DOHH2 (cell line): ENCODE data around the gene ERFL.
A peak's percentile ranks its signal among the peaks of the same experiment; 100 is the strongest.

Experiments
- H3F3A ChIP-seq: fragments of 200-600 bp; sonication (generic), shearing (Covaris generic); 2 replicates; pipeline ENCODE4 v1.6.0; 2016; ENCODE audit warnings: antibody characterized with exemption, mild to moderate bottlenecking; ENCODE audit not compliant: control insufficient read depth, insufficient read depth
- H3K27ac ChIP-seq: fragments of 200-600 bp; sonication (generic); 2 replicates; pipeline ENCODE4 v1.5.1; 2014; ENCODE audit warnings: low read depth, mild to moderate bottlenecking, low read length, moderate library complexity
- H3K27me3 ChIP-seq: fragments of 200-600 bp; sonication (generic); 2 replicates; pipeline ENCODE4 v1.6.1; 2014; ENCODE audit warnings: mild to moderate bottlenecking, low read length, mixed read lengths; ENCODE audit not compliant: control insufficient read depth
- H3K36me3 ChIP-seq: fragments of 200-600 bp; sonication (generic); 2 replicates; pipeline ENCODE4 v1.6.1; 2014; ENCODE audit warnings: mild to moderate bottlenecking, low read length, moderate library complexity, mixed read lengths; ENCODE audit not compliant: control insufficient read depth
- H3K4me1 ChIP-seq: fragments of 200-600 bp; sonication (generic); 2 replicates; pipeline ENCODE4 v1.6.1; 2014; ENCODE audit warnings: mild to moderate bottlenecking, low read length, mixed read lengths; ENCODE audit not compliant: control insufficient read depth
- H3K4me2 ChIP-seq: fragments of 200-600 bp; sonication (generic); 2 replicates; pipeline ENCODE4 v1.6.0; 2014; ENCODE audit warnings: mild to moderate bottlenecking, low read length, moderate library complexity
- H3K4me3 ChIP-seq: fragments of 200-600 bp; sonication (generic); 2 replicates; pipeline ENCODE4 v1.5.1; 2014; ENCODE audit warnings: mild to moderate bottlenecking, low read length, mixed read lengths
- H3K79me2 ChIP-seq: fragments of 200-600 bp; sonication (generic); 2 replicates; pipeline ENCODE4 v1.6.1; 2014; ENCODE audit warnings: mild to moderate bottlenecking, low read length, mixed read lengths; ENCODE audit not compliant: control insufficient read depth
- H3K9me2 ChIP-seq: fragments of 200-600 bp; sonication (generic); replicated peaks from 2 replicates; pipeline ENCODE4 v1.6.1; 2014; ENCODE audit warnings: mild to moderate bottlenecking, low read length, mixed read lengths; ENCODE audit not compliant: control insufficient read depth
- H3K9me3 ChIP-seq: fragments of 200-600 bp; sonication (generic); 2 replicates; pipeline ENCODE4 v1.6.1; 2014; ENCODE audit warnings: antibody characterized with exemption, low read length, mixed read lengths; ENCODE audit not compliant: control insufficient read depth, insufficient read depth
- H4K20me1 ChIP-seq: fragments of 200-600 bp; sonication (generic); 2 replicates; pipeline ENCODE4 v1.6.0; 2014; ENCODE audit warnings: low read depth, mild to moderate bottlenecking, antibody characterized with exemption, low read length, moderate library complexity; ENCODE audit not compliant: control insufficient read depth, insufficient read depth
- EZH2phosphoT487 ChIP-seq: fragments of 200-600 bp; sonication (generic); IDR thresholded peaks from 2 replicates; pipeline ENCODE4 v1.6.1; 2017; ENCODE audit warnings: borderline replicate concordance, mild to moderate bottlenecking, antibody characterized with exemption, low read length, moderate library complexity, mixed read lengths
- TF ChIP-seq, protein P1 (sequence below): fragments of 200-600 bp; sonication (generic); IDR thresholded peaks from one replicate; pipeline ENCODE4 v1.5.1; 2014; ENCODE audit warnings: antibody characterized with exemption, mild to moderate bottlenecking, low read depth, low read length; ENCODE audit not compliant: poor library complexity, severe bottlenecking

The ERFL gene

DNA sequence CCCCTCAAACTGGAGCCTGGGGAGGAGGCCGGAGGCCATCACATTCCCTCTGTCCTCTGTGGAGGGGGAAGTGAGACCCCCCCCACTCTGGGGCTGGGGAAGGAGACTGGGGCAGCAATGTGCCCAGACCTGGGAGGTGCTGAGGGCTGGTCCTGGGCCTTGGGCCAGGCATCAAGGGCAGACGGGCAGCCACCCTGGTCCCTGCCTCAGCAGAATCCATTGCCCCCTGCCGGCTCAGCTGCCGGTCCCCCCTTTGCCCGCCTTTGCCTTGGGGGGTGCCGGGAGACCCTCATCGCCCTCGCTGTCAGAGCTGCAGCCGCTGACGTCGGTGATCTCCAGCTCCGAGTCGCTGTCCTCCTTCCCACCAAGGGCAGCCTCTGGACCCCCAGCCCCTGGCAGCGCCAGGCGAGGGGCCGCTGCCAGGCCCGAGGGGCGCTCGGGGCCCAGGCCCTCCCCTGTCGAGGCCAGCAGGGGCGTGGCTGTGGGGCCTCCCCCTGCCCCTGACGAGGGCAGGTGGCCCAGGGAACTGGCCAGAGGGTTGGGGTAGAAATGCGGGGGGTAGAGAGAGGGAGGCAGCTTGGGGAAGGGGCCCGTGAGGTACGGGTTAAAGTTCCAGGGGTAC, 20.1 kb downstream of the ERFL start:
- Histone ChIP-seq H3K4me1 (peaks cover 12% of the 10 kb centered on the region), H3F3A (peaks cover 8% of the 10 kb centered on the region), H3K9me3 (no peaks in the 10 kb centered on the region), H3K79me2 (no peaks in the 10 kb centered on the region), H3K4me2 (no peak overlapping the region), H3K27ac (no peak overlapping the region), H3K9me2 (no peaks in the 10 kb centered on the region), H3K4me3 (no peak overlapping the region), H3K27me3 (peaks cover 3% of the 10 kb centered on the region; the same call in 1 of the 2 replicates), H3K36me3 (peaks cover 41% of the 10 kb centered on the region), H4K20me1 (no peaks in the 10 kb centered on the region)
- no peak for TF ChIP-seq EZH2phosphoT487
- TF ChIP-seq, protein P1, sequence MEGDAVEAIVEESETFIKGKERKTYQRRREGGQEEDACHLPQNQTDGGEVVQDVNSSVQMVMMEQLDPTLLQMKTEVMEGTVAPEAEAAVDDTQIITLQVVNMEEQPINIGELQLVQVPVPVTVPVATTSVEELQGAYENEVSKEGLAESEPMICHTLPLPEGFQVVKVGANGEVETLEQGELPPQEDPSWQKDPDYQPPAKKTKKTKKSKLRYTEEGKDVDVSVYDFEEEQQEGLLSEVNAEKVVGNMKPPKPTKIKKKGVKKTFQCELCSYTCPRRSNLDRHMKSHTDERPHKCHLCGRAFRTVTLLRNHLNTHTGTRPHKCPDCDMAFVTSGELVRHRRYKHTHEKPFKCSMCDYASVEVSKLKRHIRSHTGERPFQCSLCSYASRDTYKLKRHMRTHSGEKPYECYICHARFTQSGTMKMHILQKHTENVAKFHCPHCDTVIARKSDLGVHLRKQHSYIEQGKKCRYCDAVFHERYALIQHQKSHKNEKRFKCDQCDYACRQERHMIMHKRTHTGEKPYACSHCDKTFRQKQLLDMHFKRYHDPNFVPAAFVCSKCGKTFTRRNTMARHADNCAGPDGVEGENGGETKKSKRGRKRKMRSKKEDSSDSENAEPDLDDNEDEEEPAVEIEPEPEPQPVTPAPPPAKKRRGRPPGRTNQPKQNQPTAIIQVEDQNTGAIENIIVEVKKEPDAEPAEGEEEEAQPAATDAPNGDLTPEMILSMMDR, result no peak

DNA sequence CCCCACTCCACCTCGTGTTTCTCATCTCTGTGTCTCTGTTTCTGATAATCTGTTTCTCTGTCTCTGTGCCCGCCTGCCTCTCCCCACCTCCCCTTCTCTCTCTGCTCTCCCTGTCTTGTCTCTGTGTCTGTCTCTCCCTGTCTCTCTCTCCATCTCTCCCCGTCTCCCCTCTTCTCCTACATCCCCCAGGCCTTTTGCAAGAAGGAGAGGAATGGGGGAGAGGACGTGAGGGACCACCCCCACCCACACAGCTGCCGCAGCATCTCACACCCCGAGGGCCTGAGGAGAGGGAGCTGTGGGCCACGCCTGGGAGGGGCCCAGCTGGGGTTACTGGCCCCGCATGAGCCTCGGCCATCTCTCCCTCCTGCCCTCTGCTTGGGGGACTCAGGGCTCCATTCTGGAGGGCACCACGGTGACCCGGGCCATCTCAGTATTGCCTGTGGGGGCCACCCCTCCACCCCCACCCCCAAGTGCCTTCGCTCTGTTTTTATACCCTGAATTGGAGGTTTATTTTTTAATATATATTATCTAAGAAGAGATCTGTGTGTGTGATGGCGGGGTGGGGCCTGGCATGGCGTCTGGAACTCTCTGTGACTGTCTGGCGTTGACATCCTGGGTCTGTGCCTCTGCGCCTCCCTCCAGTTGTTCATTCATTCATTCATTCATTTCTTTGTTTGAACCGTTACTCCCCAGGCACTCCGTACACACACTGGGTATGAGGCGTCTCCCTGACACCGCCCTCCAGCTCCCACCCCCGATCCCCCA, 21.2 kb downstream of the ERFL start:
- H3K9me2 ChIP-seq, result no peaks in the 10 kb centered on the region
- H3K4me1 ChIP-seq, result peaks cover 7% of the 10 kb centered on the region
- no peak overlapping the region for H3K4me2 ChIP-seq
- H3K27me3 ChIP-seq, result no peaks in the 10 kb centered on the region
- H3K79me2 ChIP-seq, result no peaks in the 10 kb centered on the region
- H4K20me1 ChIP-seq, result no peaks in the 10 kb centered on the region
- peak overlapping the region; percentile 15; the same call in 1 of the 2 replicates for H3K27ac ChIP-seq
- peaks cover 51% of the 10 kb centered on the region for H3K36me3 ChIP-seq
- no peaks in the 10 kb centered on the region for H3K9me3 ChIP-seq
- peaks cover 8% of the 10 kb centered on the region for H3F3A ChIP-seq
- no peak overlapping the region for H3K4me3 ChIP-seq
- TF ChIP-seq, protein P1, result no peak
- no peak for TF ChIP-seq EZH2phosphoT487

DNA sequence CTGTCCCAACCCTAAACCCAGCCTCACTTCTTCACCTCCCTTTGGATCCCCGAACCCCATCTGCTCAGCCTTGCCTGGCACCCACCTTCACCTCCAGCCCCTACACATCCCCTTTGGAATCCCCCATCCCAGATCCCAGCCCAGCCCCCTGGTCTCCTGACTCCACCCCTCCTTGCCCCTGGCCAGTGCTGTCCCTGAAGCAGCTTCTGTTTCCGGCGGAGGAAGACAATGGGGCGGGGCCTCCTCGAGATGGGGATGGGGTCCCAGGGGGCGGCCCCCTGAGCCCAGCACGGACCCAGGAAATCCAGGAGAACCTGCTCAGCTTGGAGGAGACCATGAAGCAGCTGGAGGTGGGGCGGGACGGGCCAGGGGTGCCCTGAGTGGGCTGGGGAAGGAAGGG, 22.0 kb downstream of the ERFL start:
- Histone ChIP-seq H3K4me3 (no peak overlapping the region), H3K4me1 (no peaks in the 10 kb centered on the region), H3F3A (peaks cover 5% of the 10 kb centered on the region), H3K27me3 (no peaks in the 10 kb centered on the region), H3K9me3 (no peaks in the 10 kb centered on the region), H3K27ac (no peak overlapping the region), H3K9me2 (no peaks in the 10 kb centered on the region), H3K36me3 (peaks cover 59% of the 10 kb centered on the region), H3K79me2 (no peaks in the 10 kb centered on the region), H3K4me2 (no peak overlapping the region), H4K20me1 (no peaks in the 10 kb centered on the region)
- no peak for TF ChIP-seq EZH2phosphoT487
- TF ChIP-seq, protein P1, result no peak
